HG03571 (cell line): ENCODE results near the gene PRPH.
A peak's percentile ranks its signal among the peaks of the same experiment; 100 is the strongest.

Experiments
- ATAC-seq: cut with Tn5 transposase; IDR thresholded peaks from one replicate; pipeline ENCODE4 v1.9.1; 2021; ENCODE audit not compliant: unreplicated experiment

The PRPH gene

DNA sequence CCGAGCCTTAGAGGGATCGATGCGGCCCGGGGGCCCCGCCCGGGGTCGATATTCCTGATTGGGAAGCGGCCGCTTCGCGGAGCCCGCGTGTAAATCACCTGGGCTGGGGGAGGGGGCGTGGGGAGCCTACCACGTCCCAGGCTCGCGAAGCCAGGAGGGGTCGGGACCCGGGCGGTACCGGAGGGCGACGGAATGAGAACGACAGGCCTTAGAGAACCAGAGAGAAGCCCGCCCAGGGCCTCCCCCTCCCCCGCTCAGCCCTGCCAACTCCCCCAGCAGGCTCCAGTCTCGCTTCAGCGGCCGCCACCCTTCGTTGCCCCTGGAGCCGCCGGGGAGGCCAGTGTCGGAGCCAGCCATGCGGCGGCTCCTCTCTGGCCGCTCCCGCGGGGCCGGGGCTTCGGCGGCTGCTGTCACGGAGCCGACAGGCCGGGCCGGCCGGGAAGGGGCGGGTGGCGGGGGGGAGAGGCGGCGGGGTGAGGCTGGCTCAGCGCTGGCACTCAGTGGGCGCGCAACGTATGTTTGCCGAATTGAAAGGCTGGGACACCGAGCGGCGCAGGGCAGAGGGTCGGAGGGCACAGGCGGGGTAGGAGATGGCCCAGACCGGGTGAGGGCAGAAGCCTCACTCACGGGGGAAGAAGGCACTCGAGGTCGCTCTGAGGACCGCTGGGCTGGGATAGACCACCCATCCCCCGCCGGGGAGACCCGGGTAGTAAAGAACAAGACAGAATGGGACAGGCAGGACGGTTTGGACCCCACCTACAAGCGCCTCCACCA is 50.3 kb downstream of the PRPH start:
- ATAC-seq, result no peak

DNA sequence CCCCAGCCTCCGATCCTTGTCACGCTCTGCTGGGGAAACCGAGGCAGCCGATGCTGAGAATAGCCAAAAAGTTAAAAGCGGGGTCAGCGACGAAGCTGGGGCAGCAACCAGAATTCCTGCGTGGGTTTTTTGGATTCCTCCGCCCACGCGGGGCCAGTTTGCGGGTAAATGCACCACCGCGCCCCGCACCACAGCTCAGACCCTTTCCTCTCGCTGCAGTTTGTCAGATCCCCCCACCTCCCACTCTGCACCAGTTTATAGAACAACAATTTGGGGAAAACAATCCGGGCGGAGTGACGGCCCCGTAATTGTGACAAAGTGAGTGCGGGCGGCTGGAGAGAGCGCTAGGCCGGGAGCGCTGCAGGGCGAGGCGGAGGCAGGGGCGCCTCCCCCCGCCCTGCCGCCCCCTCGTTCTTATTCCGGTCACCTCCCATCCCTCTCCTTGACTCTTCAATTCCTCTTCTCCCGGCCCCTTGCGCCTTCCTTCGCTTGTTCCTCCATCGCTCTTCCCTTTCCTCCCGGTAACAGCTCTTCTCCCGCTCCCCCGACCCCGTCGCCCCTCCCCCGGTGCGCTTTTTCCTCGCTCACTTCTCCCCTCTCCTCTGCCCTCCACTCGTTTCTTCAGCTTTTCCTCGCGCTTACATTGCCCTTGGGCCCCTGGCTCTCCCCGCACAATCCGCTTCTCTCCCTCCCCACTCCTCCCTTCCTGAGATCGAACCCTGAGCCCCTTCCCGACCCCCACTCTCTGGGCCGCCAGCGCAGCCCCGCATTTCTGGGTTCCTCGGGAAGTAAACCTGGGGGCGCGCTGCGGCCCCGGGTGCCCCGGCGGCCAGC is 51.1 kb downstream of the PRPH start:
- ATAC-seq, result no peak

DNA sequence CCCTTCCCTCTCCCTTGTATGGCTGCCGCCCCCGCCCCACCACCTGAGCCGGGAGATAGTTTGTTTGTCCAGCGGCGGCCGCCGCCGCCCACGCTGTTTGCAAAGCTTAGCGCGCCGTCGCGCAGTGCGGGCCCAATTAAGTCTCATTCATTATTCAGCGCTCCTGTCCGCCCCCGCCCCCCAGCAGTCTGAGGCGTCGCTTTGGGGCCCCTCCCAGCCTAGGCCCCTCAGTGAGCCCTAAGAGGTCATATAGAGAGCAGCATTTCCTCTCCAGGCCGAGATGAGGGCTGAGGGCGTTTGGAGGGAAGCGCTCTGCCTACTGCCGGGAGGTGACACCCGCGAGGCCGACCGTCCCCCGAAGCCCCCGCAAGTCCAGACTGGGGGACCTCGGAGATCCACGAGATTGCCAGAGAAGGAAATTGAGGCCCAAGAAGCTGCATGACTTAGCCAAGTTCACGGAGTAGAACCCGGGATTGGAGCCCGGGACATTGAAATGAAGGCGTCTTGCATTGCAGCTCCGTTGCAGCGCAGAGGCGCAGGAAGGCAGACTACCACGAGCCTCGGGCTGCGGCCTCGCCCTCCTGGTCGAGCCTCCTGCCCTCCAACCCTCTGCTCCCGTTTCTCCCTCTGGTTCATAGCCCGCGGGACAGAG is 51.8 kb downstream of the PRPH start, which contains the start of gene DNAJC22:
DNAJC22 (plus strand) TSS at position 230 of the 652 bp plus-strand sequence. CDS start 1,985 bp downstream, outside the sequence.
- ATAC-seq, result no peak

DNA sequence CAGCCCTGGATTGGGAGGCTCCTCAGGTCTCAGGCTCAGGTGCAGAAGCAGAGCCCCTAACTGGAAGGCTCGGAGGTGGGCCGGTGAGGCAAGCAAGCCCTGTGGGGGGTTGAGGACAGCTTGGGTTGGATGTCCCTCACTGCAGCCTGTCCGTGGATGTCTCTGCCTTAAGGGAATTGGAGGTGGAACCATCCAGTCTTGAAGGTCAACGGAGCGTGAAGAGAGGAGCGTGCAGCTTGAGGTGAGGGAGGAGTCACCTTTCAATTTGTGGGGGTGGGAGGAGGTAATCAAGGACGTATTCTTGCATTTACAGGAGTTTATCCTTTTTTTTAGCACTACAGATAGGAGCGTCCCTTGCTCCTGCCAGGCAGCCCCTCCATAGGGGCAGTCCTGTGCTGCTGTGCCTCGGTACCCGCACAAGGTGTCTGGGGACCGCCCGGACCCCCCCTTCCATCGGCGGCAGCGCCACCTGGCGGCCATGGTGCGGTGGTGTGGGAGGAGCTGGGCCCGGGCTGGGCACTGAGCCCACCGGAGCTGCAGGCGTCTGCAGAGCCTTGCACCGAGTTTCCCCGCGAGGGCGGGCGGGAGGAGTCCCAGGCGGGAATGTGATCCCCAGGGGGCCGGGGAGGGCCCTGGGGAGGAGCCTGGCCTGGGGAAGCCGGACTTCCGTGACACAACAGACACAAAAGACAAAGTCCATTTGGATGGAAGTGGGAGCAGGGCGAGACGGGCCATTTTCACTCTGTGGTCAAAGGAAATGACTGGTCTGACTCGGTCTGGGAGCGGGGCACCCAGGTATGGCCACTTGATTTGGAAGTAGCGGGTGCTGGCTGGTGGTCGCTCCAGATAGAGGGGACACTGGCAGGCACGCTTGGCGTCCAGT is 52.6 kb downstream of the PRPH start:
- ATAC-seq, result peak; percentile 48
